Right lobe of liver (tissue), 6 donors: ENCODE data around the gene CTPS2. TPM values are rescaled to one million over a fixed set of nuclear protein-coding genes. Genes with fewer than 3 reads are reported as not detected.
"Not testable (repeated sequence)": the region's sequence is repeated elsewhere in the genome, so short reads cannot be mapped to it uniquely, and the experiment has no call there.

Experiments
- ATAC-seq, 4 donors: fragments of 200-7000 bp; cut with Tn5 transposase; one replicate each; pipeline ENCODE4 v1.9.1; 2020; ENCODE audit warnings: mild to moderate bottlenecking in 4 of 4, moderate library complexity in 4 of 4
- DNase-seq, 3 donors: peaks; one replicate each; pipeline ENCODE4 v3.0.0-alpha.2; 2020
- H3K27ac ChIP-seq, 3 donors: fragments of 200-600 bp; one replicate each; pipeline ENCODE4 v1.8.0; 2022
- H3K27me3 ChIP-seq, 2 donors: fragments of 200-600 bp; one replicate each; pipeline ENCODE4 v1.8.0; 2022
- H3K36me3 ChIP-seq, 4 donors: fragments of 200-600 bp; sonication (generic) in 1 of 4; one replicate each; pipeline versions ENCODE4 v1.5.1 to v1.8.0; 2017 to 2022; ENCODE audit warnings: control low read depth in 1 of 4
- H3K4me1 ChIP-seq, 4 donors: fragments of 200-600 bp; sonication (generic) in 1 of 4; one replicate each; pipeline versions ENCODE4 v1.5.1 to v1.8.0; 2017 to 2022; ENCODE audit warnings: control low read depth in 1 of 4
- H3K4me3 ChIP-seq, 3 donors: fragments of 200-600 bp; one replicate each; pipeline ENCODE4 v1.8.0; 2022
- H3K9me3 ChIP-seq, 4 donors: fragments of 200-600 bp; sonication (generic) in 1 of 4; one replicate each; pipeline versions ENCODE4 v1.5.1 to v1.8.0; 2017 to 2022; ENCODE audit warnings: control low read depth in 1 of 4
- CTCF ChIP-seq, 4 donors: fragments of 200-600 bp in 3 of 4; fragments of 450-650 bp in 1 of 4; IDR thresholded peaks; one replicate each; pipeline versions ENCODE4 v1.5.1 to v1.8.0; 2016 to 2022; ENCODE audit warnings: antibody characterized with exemption in 4 of 4, mild to moderate bottlenecking in 2 of 4
- POLR2A ChIP-seq: fragments of 450-650 bp; IDR thresholded peaks from one replicate; pipeline ENCODE4 v1.6.1; 2017; ENCODE audit warnings: antibody characterized with exemption, mild to moderate bottlenecking
- WGBS: methylation state at CpG from one replicate; pipeline ENCODE4 v1.1.6; 2018; ENCODE audit warnings: low coverage, low lambda C conversion rate; ENCODE audit not compliant: insufficient coverage; ENCODE audit errors: missing lambda C conversion rate; 5-methylcytosine and 5-hydroxymethylcytosine counted together
- intact Hi-C, 2 donors: fragments of 100-400 bp; cut with DNase I; formaldehyde crosslinking; loops; one replicate each; pipeline versions ENCODE4 v1.11.2 to v1.14.1; 2022
- total RNA-seq, 6 experiments: library from RNA; depleted of rRNA in 2 of 6; stranded (reverse); fragments of >200 nt in 2 of 6; fragmentation: NEBNext Ultra II Directional in 3 of 6; extraction: Animal tissue kit (Norgen Biotek cat#: 25700) in 3 of 6; gene quantifications; one replicate each; pipeline versions ENCODE4 v1.1.0 to v1.2.4, GENCODE V29; 2016 to 2023
- donor health status: DM: no; HTN: yes; CAD: no.
- donor health status: DM: no; HTN: no; CAD: no.
- donor health status: DM: no; HTN: no; CAD: no.
- donor health status: DM: no; HTN: yes; CAD: no.
- donor health status: DM: no; HTN: yes; CAD: no.

Gene CTPS2
- total RNA-seq, 6 experiments from 2014 or later: 5.0 to 10.3 (median 8.8) TPM

- WGBS: 55% methylated on average over 3 of the region's 3 CpGs
- no peaks in the 10 kb centered on the region for H3K27me3 ChIP-seq
- no peak for DNase-seq
- intact Hi-C loops: no loop called here
- no peak overlapping the region for H3K27ac ChIP-seq
- no peaks in the 10 kb centered on the region for H3K4me1 ChIP-seq
- ATAC-seq: no peak
- no peak overlapping the region for H3K4me3 ChIP-seq
- H3K9me3 ChIP-seq: no peaks in the 10 kb centered on the region
- TF ChIP-seq CTCF (IDR thresholded peaks at IDR 0.05) (no peak), POLR2A (no peak)
- no peaks in the 10 kb centered on the region for H3K36me3 ChIP-seq
Measured at GRCh38 chrX:16579517-16579916, 133.0 kb downstream of the CTPS2 start.

- intact Hi-C loops: no loop called here
- WGBS: 27% methylated on average over 2 of the region's 2 CpGs
Measured at GRCh38 chrX:16578218-16578617, 134.3 kb downstream of the CTPS2 start.

GRCh38 chrX:16577483-16578029 lies 134.9 kb downstream of the CTPS2 start:
- TF ChIP-seq POLR2A (no peak), CTCF (IDR thresholded peaks at IDR 0.05) (no peak)

More at GRCh38 chrX:16578218-16578617, 134.3 kb downstream of the CTPS2 start:
- no peak for DNase-seq
- Histone ChIP-seq H3K4me3 (no peak overlapping the region), H3K36me3 (no peaks in the 10 kb centered on the region), H3K27ac (no peak overlapping the region), H3K9me3 (no peaks in the 10 kb centered on the region), H3K4me1 (no peaks in the 10 kb centered on the region), H3K27me3 (no peaks in the 10 kb centered on the region)
- no peak for ATAC-seq
- TF ChIP-seq POLR2A: no peak
- no peak for TF ChIP-seq CTCF (IDR thresholded peaks at IDR 0.05)

GRCh38 chrX:16575388-16575787 lies 137.1 kb downstream of the CTPS2 start:
- H3K4me3 ChIP-seq, H3K4me1 ChIP-seq, intact Hi-C loops, H3K27ac ChIP-seq, H3K27me3 ChIP-seq, DNase-seq, H3K36me3 ChIP-seq, ATAC-seq, H3K9me3 ChIP-seq: not testable (repeated sequence)
- WGBS: 97% methylated on average over 12 of the region's 35 CpGs

More at GRCh38 chrX:16577483-16578029, 134.9 kb downstream of the CTPS2 start:
- Histone ChIP-seq H3K4me1 (no peaks in the 10 kb centered on the region), H3K27ac (no peak overlapping the region), H3K36me3 (no peaks in the 10 kb centered on the region), H3K27me3 (no peaks in the 10 kb centered on the region), H3K9me3 (no peaks in the 10 kb centered on the region), H3K4me3 (no peak overlapping the region)
- DNase-seq (no peak), ATAC-seq (no peak)
- WGBS: 48% methylated on average over 2 of the region's 2 CpGs
- intact Hi-C loops: no loop called here

- no peak for DNase-seq
- WGBS: 64% methylated on average over 1 of the region's 1 CpG
Measured at GRCh38 chrX:16573781-16574180, 138.7 kb downstream of the CTPS2 start.

More at GRCh38 chrX:16573781-16574180, 138.7 kb downstream of the CTPS2 start:
- no peak overlapping the region for H3K27ac ChIP-seq
- H3K27me3 ChIP-seq: no peaks in the 10 kb centered on the region
- H3K4me1 ChIP-seq: no peaks in the 10 kb centered on the region
- no peak for TF ChIP-seq CTCF (IDR thresholded peaks at IDR 0.05)
- no peak for TF ChIP-seq POLR2A
- intact Hi-C loops: no loop called here
- no peaks in the 10 kb centered on the region for H3K36me3 ChIP-seq
- H3K4me3 ChIP-seq: no peak overlapping the region
- no peak for ATAC-seq
- H3K9me3 ChIP-seq: no peaks in the 10 kb centered on the region
